Measurements from ENCODE around the gene TSEN34. TPM values are rescaled to one million over a fixed set of nuclear protein-coding genes. Genes with fewer than 3 reads are reported as not detected.
A peak's percentile ranks its signal among the peaks of the same experiment; 100 is the strongest.

Gene TSEN34
- total and polyA plus RNA-seq, 11 donors = 10.2 to 48.9 (median 23.5) TPM

DNA sequence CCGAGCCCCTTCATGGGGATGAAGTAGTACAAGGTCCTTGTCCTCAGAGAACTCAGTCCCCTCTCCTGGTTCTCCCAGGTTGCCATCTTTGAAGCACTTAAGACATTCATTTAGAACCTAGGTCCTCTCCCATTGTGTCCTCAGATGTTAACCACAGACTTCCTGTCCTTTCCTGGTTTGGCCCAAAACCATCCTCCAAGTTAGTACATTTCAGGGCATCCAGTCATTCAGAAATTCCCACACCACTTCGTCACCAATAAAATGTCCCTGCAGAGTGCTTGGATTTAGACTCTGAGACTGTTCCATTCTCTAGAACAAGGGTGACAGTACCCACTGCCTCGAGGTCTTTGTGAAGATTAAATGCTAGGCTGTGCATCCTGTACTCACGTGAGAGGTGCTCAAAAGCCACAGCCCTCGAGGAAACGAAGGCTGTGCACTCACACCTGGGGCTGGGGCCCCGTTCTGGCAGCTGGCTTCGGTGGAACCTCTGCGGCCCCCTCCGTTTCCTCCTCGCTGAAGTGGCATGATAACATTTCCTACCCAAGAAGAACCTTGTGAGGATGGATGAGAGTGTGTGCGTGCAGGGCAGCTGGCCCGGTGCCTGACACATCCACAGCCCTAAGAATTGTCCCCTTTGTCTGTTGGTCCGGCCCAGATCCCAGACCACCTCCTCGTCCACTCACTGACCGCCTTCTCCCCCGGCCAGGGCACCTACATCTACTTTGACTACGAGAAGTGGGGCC, 36.3 kb upstream of the TSEN34 start:
- DNase-seq (no peak), ATAC-seq (no peak)
- H3K27me3 ChIP-seq = no peaks in the 10 kb centered on the region
- TF ChIP-seq POLR2A (IDR thresholded peaks at IDR 0.05) = no peak
- TF ChIP-seq, protein P1, sequence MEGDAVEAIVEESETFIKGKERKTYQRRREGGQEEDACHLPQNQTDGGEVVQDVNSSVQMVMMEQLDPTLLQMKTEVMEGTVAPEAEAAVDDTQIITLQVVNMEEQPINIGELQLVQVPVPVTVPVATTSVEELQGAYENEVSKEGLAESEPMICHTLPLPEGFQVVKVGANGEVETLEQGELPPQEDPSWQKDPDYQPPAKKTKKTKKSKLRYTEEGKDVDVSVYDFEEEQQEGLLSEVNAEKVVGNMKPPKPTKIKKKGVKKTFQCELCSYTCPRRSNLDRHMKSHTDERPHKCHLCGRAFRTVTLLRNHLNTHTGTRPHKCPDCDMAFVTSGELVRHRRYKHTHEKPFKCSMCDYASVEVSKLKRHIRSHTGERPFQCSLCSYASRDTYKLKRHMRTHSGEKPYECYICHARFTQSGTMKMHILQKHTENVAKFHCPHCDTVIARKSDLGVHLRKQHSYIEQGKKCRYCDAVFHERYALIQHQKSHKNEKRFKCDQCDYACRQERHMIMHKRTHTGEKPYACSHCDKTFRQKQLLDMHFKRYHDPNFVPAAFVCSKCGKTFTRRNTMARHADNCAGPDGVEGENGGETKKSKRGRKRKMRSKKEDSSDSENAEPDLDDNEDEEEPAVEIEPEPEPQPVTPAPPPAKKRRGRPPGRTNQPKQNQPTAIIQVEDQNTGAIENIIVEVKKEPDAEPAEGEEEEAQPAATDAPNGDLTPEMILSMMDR (IDR thresholded peaks at IDR 0.05) = no peak
- H3K27ac ChIP-seq = peak overlapping the region in 1 of 12 donors; percentile 20
- intact Hi-C loops (cut with DNase I) = no loop called here
- H3K4me1 ChIP-seq = peaks cover 0 to 23% (median 10%) of the 10 kb centered on the region in 12 donors
- H3K4me3 ChIP-seq = no peak overlapping the region
- H3K36me3 ChIP-seq = peaks cover 0 to 87% (median 84%) of the 10 kb centered on the region in 9 donors
- WGBS, 4 donors = 67 to 74% (median 71%) methylated on average over 13 to 18 of the region's 18 CpGs
- no peaks in the 10 kb centered on the region for H3K9me3 ChIP-seq

DNA sequence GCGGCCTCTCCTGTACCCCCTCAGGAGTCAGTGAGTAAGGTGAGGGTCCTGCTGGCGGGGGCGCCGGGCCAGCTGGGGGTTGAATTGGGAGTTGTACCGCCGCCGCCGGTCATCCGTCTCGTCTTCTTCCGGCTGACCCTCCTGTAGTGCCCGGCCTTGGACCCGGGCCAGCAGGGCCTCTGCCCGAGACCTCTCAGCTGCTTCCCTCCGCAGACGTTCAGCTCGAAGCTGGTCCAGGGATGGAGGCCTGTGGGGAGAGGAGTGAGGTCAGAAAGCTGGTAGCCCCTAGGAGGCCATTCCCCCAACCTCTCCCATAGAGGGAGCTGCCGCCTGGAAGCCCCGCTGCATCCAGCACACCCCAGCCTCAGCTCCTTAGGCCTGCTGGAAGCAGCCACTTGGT, 35.4 kb upstream of the TSEN34 start:
- no peaks in the 10 kb centered on the region for H3K27me3 ChIP-seq
- TF ChIP-seq, protein P1 (IDR thresholded peaks at IDR 0.05) = no peak
- TF ChIP-seq POLR2A (IDR thresholded peaks at IDR 0.05) = no peak
- no peak for DNase-seq
- H3K4me3 ChIP-seq = no peak overlapping the region
- H3K27ac ChIP-seq = no peak overlapping the region
- 59 to 75% (median 73%) methylated on average over 19 of the region's 19 CpGs for WGBS, 4 donors
- no peak for ATAC-seq
- intact Hi-C loops (cut with DNase I) = no loop called here
- no peaks in the 10 kb centered on the region for H3K9me3 ChIP-seq
- H3K36me3 ChIP-seq = peaks cover 0 to 78% (median 74%) of the 10 kb centered on the region in 9 donors
- H3K4me1 ChIP-seq = peaks cover 4 to 30% (median 16%) of the 10 kb centered on the region in 12 donors

DNA sequence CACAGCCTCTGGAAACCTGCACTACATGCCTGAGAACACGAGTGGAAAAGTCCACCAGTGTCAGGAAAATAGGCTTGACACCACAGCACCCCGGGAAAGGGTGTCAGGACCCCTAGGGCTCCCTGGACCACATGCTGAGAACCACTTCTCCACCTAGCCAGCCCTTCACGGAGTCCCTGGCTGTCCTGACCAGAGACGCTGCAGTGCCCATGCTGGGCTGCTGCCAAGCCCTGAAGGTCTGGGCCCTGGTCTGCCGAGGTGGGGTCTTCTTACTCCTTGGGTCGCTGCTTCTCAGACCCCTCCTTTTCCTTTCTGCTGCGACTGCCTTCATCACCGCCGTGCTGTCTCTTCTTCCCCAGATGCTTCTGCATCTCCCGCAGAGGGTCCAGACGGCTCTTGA, 34.6 kb upstream of the TSEN34 start:
- WGBS, 4 donors = 73 to 82% (median 80%) methylated on average over 11 of the region's 11 CpGs
- ATAC-seq (no peak), DNase-seq (no peak)
- Histone ChIP-seq H3K4me3 (no peak overlapping the region), H3K4me1 (peaks cover 4 to 38% (median 19%) of the 10 kb centered on the region in 12 donors), H3K36me3 (peaks cover 0 to 70% (median 66%) of the 10 kb centered on the region in 9 donors), H3K27ac (no peak overlapping the region), H3K27me3 (no peaks in the 10 kb centered on the region), H3K9me3 (no peaks in the 10 kb centered on the region)
- TF ChIP-seq, protein P1 (IDR thresholded peaks at IDR 0.05) = no peak
- TF ChIP-seq POLR2A (IDR thresholded peaks at IDR 0.05) = no peak
- intact Hi-C loops (cut with DNase I) = no loop called here

DNA sequence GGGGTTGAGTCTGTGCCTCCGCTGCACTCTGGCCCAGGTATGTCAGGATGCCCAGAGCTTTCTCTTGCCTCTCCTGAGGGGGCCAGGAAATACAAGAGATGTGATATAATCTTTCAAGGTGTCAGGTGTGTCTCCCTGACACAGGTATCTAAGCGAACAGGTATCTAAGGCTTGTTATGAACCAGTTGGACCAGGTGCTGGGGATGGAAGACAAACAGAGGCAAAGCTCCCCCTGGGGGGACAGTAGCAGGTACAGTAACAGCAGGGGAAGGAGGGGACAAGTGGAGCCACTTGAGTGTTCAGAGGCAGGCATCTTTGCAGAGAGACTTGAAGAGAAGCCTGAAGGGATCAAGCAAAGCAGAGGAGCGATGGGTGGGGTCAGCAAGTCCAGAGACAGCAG, 34.2 kb upstream of the TSEN34 start:
- intact Hi-C loops (cut with DNase I) = no loop called here
- no peak for ATAC-seq
- Histone ChIP-seq H3K9me3 (no peaks in the 10 kb centered on the region), H3K27me3 (no peaks in the 10 kb centered on the region), H3K27ac (no peak overlapping the region), H3K4me3 (no peak overlapping the region), H3K36me3 (peaks cover 0 to 65% (median 62%) of the 10 kb centered on the region in 9 donors), H3K4me1 (peaks cover 4 to 42% (median 21%) of the 10 kb centered on the region in 12 donors)
- WGBS, 4 donors = 95 to 99% (median 98%) methylated on average over 3 of the region's 3 CpGs
- TF ChIP-seq, protein P1 (IDR thresholded peaks at IDR 0.05) = no peak
- DNase-seq = no peak

All from heart left ventricle (tissue), 16 donors.